Mammary epithelial cell (primary cell): ENCODE results near the gene SYNGR4.

Source experiments
- CTCF ChIP-seq, 2 donors: IDR thresholded peaks in 1 of 2; conservative IDR thresholded peaks in 1 of 2; 2 replicates each; pipeline ENCODE4 v1.5.1; 2011 to 2012; ENCODE audit warnings: inconsistent platforms in 2 of 2, low read length in 2 of 2, mild to moderate bottlenecking in 2 of 2, control low read depth in 1 of 2, low read depth in 1 of 2; ENCODE audit not compliant: insufficient read depth in 1 of 2; ENCODE audit errors: extremely low read depth in 1 of 2
- EZH2 ChIP-seq: IDR thresholded peaks from 2 replicates; pipeline ENCODE4 v1.6.1; 2012; ENCODE audit warnings: low read length, inconsistent platforms, borderline replicate concordance

- TF ChIP-seq CTCF (conservative IDR thresholded peaks at IDR 0.05 in 1 of 2, IDR thresholded peaks at IDR 0.05 in 1 of 2; ENCODE audit: extremely low read depth in 1 of 2, insufficient read depth in 1 of 2, low read depth in 1 of 2, low read length in 2 of 2) (no peak), EZH2 (peak; percentile 40)
Measured at GRCh38 chr19:48393559-48394330, 29.6 kb downstream of the SYNGR4 start, which contains the start of gene GRIN2D.
